PC-3 (cell line): ENCODE results near the gene OPRL1. TPM values are rescaled to one million over a fixed set of nuclear protein-coding genes. Genes with fewer than 3 reads are reported as not detected.

ENCODE experiments used
- ATAC-seq: fragments of 200-7000 bp; cut with Tn5 transposase; 2 replicates; pipeline ENCODE4 v1.9.1; 2020; ENCODE audit warnings: mild to moderate bottlenecking, moderate library complexity
- BruUV-seq: library from RNA; stranded (reverse); fragments of 400-500 nt; replicated peaks from 2 replicates; lab custom pipeline; 2021; lab: Mats Ljungman, UMichigan
- CTCF ChIA-PET: fragments of 300-600 bp; sonication (Branson Sonifier 250); formaldehyde crosslinking; loops from one replicate; lab custom pipeline; 2022; ENCODE audit warnings: antibody characterized with exemption; lab: Charles Lee
- POLR2A ChIA-PET: fragments of 300-600 bp; sonication (Branson Sonifier 250); formaldehyde crosslinking; loops from one replicate; lab custom pipeline; 2022; ENCODE audit warnings: antibody characterized with exemption; ENCODE audit not compliant: unreplicated experiment; lab: Charles Lee
- DNase-seq: peaks from one replicate; pipeline ENCODE4 v3.0.0-alpha.2; 2015
- H2AFZ ChIP-seq: fragments of 300-600 bp; sonication (generic); 2 replicates; pipeline ENCODE4 v1.6.0; 2016; ENCODE audit warnings: antibody characterized with exemption, low read length
- H3F3A ChIP-seq: fragments of 300-600 bp; sonication (generic); one replicate; pipeline ENCODE4 v1.6.0; 2017; ENCODE audit warnings: antibody characterized with exemption, low read length, control low read depth, mild to moderate bottlenecking; ENCODE audit not compliant: unreplicated experiment
- H3K27ac ChIP-seq: fragments of 300-600 bp; sonication (generic); 2 replicates; pipeline ENCODE4 v1.5.1; 2016; ENCODE audit warnings: mild to moderate bottlenecking, low read length
- H3K27me3 ChIP-seq: fragments of 300-600 bp; sonication (generic); 2 replicates; pipeline ENCODE4 v1.6.1; 2016; ENCODE audit warnings: low read length, mixed read lengths
- H3K36me3 ChIP-seq: fragments of 300-600 bp; sonication (generic); 2 replicates; pipeline ENCODE4 v1.6.1; 2016; ENCODE audit warnings: low read depth, mixed run types, low read length, mixed read lengths
- H3K4me1 ChIP-seq: fragments of 300-600 bp; sonication (generic); 2 replicates; pipeline ENCODE4 v1.5.1; 2016; ENCODE audit warnings: low read length; ENCODE audit not compliant: insufficient read depth
- H3K4me2 ChIP-seq: fragments of 300-600 bp; sonication (generic); 2 replicates; pipeline ENCODE4 v1.6.0; 2016; ENCODE audit warnings: low read length
- H3K4me3 ChIP-seq: fragments of 300-600 bp; sonication (generic); 2 replicates; pipeline ENCODE4 v1.5.1; 2016; ENCODE audit warnings: mild to moderate bottlenecking, low read length, mixed read lengths
- H3K79me2 ChIP-seq: fragments of 300-600 bp; sonication (generic); 2 replicates; pipeline ENCODE4 v1.6.1; 2017; ENCODE audit warnings: low read length, mixed read lengths
- H3K9ac ChIP-seq: fragments of 300-600 bp; sonication (generic); 2 replicates; pipeline ENCODE4 v1.6.0; 2016; ENCODE audit warnings: mild to moderate bottlenecking, low read length
- H3K9me2 ChIP-seq: fragments of 300-600 bp; sonication (generic); replicated peaks from 2 replicates; pipeline ENCODE4 v1.6.1; 2016; ENCODE audit warnings: mixed run types, low read length, mixed read lengths
- H3K9me3 ChIP-seq: fragments of 300-600 bp; sonication (generic); 2 replicates; pipeline ENCODE4 v1.6.1; 2016; ENCODE audit warnings: low read length, mixed read lengths
- H4K20me1 ChIP-seq: fragments of 300-600 bp; sonication (generic); 2 replicates; pipeline ENCODE4 v1.6.1; 2016; ENCODE audit warnings: low read length, mixed read lengths
- CTCF ChIP-seq: fragments of 300-600 bp; sonication (generic); conservative IDR thresholded peaks from 2 replicates; pipeline ENCODE4 v1.5.1; 2017; ENCODE audit warnings: antibody characterized with exemption, low read depth, mild to moderate bottlenecking, low read length
- EZH2 ChIP-seq: fragments of 300-600 bp; sonication (generic); IDR thresholded peaks from one replicate; pipeline ENCODE4 v1.6.1; 2017; ENCODE audit warnings: antibody characterized with exemption, mild to moderate bottlenecking, low read length; ENCODE audit not compliant: unreplicated experiment
- EZH2phosphoT487 ChIP-seq: fragments of 300-600 bp; sonication (generic); IDR thresholded peaks from 2 replicates; pipeline ENCODE4 v1.6.1; 2018; ENCODE audit warnings: mild to moderate bottlenecking, antibody characterized with exemption, low read length, borderline replicate concordance
- intact Hi-C: fragments of 100-400 bp; cut with micrococcal nuclease; formaldehyde crosslinking; loops from 2 replicates; pipeline ENCODE4 v1.9.0; 2023
- total RNA-seq: library from RNA; depleted of rRNA; stranded (reverse); fragments of >200 nt; gene quantifications from 2 replicates; pipeline ENCODE4 v1.2.3, GENCODE V29; 2014

Gene OPRL1
- total RNA-seq, 1 experiment from 2014 or later = 5.6 TPM

GRCh38 chr20:64102647-64103354, 22.9 kb downstream of the OPRL1 start:
- DNase-seq = no peak
- Histone ChIP-seq H3K4me3 (peak overlapping the region; percentile 64), H3F3A (no peaks in the 10 kb centered on the region), H3K79me2 (no peaks in the 10 kb centered on the region), H3K4me1 (no peaks in the 10 kb centered on the region), H3K9ac (no peak overlapping the region), H3K4me2 (peak overlapping the region; percentile 76), H4K20me1 (no peaks in the 10 kb centered on the region), H2AFZ (peak overlapping the region; percentile 73), H3K9me2 (no peaks in the 10 kb centered on the region), H3K9me3 (no peaks in the 10 kb centered on the region), H3K27ac (no peak overlapping the region), H3K27me3 (0 out of 2 replicates have a peak, but pooled peaks cover 7% of the 10 kb centered on the region), H3K36me3 (no peaks in the 10 kb centered on the region)
- TF ChIP-seq EZH2phosphoT487 = no peak
- no peak for TF ChIP-seq EZH2
- TF ChIP-seq CTCF = no peak
- ChIA-PET POLR2A (interaction anchor here (0.6 kb wide), 2 partner anchors 39 to 566 kb away, joined by 4 to 19 read pairs; no protein-coding TSS in a partner anchor), CTCF (interaction anchor here (0.5 to 0.8 kb wide), 3 partner anchors 17 to 883 kb away, joined by 3 to 15 read pairs (median 3); partner anchors contain the start of gene LKAAEAR1)
- intact Hi-C loops = loop anchor here (1.0 kb wide), 1 partner anchor 18 kb away; no protein-coding TSS in a partner anchor
- no TSS peak for BruUV-seq
- ATAC-seq = peak; percentile 59

- BruUV-seq = no TSS peak
- POLR2A ChIA-PET = no interaction called here
- intact Hi-C loops = no loop called here
- no peaks in the 10 kb centered on the region for H3K79me2 ChIP-seq
- H3K36me3 ChIP-seq = no peaks in the 10 kb centered on the region
- no peak overlapping the region for H2AFZ ChIP-seq
- ATAC-seq (no peak), DNase-seq (no peak)
- no peak overlapping the region for H3K9ac ChIP-seq
- CTCF ChIA-PET = no interaction called here
- H3K4me2 ChIP-seq = no peak overlapping the region
- H3F3A ChIP-seq = no peaks in the 10 kb centered on the region
- no peak overlapping the region for H3K4me3 ChIP-seq
- TF ChIP-seq CTCF (no peak), EZH2 (no peak), EZH2phosphoT487 (no peak)
- H4K20me1 ChIP-seq = no peaks in the 10 kb centered on the region
- no peaks in the 10 kb centered on the region for H3K9me2 ChIP-seq
- H3K9me3 ChIP-seq = no peaks in the 10 kb centered on the region
- no peaks in the 10 kb centered on the region for H3K4me1 ChIP-seq
- H3K27me3 ChIP-seq = 0 out of 2 replicates have a peak, but pooled peaks cover 7% of the 10 kb centered on the region
- no peak overlapping the region for H3K27ac ChIP-seq
These were observed 24.2 kb downstream of the OPRL1 start for GRCh38 chr20:64103871-64104666.
